ENCODE measurements around the gene SF3A2. TPM values are rescaled to one million over a fixed set of nuclear protein-coding genes. Genes with fewer than 3 reads are reported as not detected.

SF3A2 gene
- total and polyA plus RNA-seq, 2 experiments from 2014 or later, result 67.7 to 128 TPM

DNA sequence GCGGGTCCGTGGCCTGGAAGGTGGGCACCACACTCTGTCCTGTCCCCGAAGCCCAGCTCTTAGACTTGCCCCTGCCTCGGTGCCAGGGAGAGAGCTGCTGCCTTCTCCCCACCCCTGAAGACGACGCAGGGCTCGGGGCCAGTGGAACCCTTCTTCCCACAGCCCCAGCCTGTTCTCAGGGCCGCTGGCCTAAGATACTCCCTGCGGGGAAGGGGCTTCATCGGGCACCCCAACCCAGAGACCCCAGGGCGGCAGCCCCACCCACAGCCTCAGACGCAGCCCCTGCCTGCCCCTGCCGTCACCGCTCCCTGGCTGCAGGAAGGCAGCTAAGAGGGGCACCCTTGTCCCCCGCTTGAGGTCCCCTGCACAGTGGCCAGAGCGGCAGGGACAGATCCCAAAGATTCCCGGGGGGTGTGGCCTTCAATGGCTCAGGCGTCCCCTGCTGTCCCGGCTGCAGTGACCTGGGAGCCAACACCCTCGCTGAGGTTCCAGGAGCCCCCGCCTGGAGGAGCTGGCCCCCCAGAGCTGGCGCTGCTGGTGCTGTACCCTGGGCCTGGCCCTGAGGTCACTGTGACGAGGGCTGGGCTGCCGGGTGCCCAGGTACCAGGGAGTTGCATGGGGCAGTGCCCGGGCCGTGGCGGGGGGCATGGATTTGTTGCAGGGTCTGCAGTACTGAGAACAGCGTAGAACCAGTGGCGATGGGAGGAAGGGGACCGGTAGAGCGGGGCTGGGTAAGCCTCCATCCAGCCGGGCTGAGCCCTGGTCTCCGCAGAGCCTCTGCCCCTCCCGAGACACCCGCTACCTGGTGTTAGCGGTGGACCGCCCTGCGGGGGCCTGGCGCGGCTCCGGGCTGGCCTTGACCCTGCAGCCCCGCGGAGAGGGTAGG is 13.5 kb downstream of the SF3A2 start:
- Mint-ChIP-seq H3K27ac (no peak overlapping the region), H3K4me3 (no peak overlapping the region), H3K9me3 (no peaks in the 10 kb centered on the region), H3K36me3 (ENCODE audit: low read depth) (peaks cover 20% of the 10 kb centered on the region), H3K27me3 (ENCODE audit: insufficient read depth, low read depth, poor library complexity) (peaks cover 33% of the 10 kb centered on the region), H3K4me1 (peaks cover 3% of the 10 kb centered on the region; the same call in 2 of the 3 replicates)
- Histone ChIP-seq H3K36me3 (ENCODE audit: insufficient read depth) (peaks cover 2% of the 10 kb centered on the region; the same call in 1 of the 2 replicates), H3K4me3 (no peak overlapping the region), H3K79me2 (replicated peaks; ENCODE audit: insufficient read depth) (no peaks in the 10 kb centered on the region), H2AFZ (no peak overlapping the region), H3F3A (replicated peaks; ENCODE audit: low read depth) (peaks cover 4% of the 10 kb centered on the region; the same call in 1 of the 2 replicates), H3K4me1 (ENCODE audit: insufficient read depth) (peaks cover 5% of the 10 kb centered on the region; the same call in 1 of the 2 replicates), H3K9me2 (ENCODE audit: insufficient read depth) (no peaks in the 10 kb centered on the region), H4K20me1 (replicated peaks; ENCODE audit: insufficient read depth) (no peaks in the 10 kb centered on the region; the same call in 1 of the 2 replicates), H3K27ac (ENCODE audit: low read depth) (no peak overlapping the region), H3K27me3 (ENCODE audit: insufficient read depth) (peaks cover 21% of the 10 kb centered on the region), H3K4me2 (no peak overlapping the region)
- peak; percentile 41 for DNase-seq (ENCODE audit: low spot score)
- no peak for TF ChIP-seq STAT1 (IDR thresholded peaks at IDR 0.05; ENCODE audit: unreplicated experiment)
- TF ChIP-seq, protein P1, sequence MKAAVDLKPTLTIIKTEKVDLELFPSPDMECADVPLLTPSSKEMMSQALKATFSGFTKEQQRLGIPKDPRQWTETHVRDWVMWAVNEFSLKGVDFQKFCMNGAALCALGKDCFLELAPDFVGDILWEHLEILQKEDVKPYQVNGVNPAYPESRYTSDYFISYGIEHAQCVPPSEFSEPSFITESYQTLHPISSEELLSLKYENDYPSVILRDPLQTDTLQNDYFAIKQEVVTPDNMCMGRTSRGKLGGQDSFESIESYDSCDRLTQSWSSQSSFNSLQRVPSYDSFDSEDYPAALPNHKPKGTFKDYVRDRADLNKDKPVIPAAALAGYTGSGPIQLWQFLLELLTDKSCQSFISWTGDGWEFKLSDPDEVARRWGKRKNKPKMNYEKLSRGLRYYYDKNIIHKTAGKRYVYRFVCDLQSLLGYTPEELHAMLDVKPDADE (IDR thresholded peaks at IDR 0.05), result no peak
- TF ChIP-seq, protein P2, sequence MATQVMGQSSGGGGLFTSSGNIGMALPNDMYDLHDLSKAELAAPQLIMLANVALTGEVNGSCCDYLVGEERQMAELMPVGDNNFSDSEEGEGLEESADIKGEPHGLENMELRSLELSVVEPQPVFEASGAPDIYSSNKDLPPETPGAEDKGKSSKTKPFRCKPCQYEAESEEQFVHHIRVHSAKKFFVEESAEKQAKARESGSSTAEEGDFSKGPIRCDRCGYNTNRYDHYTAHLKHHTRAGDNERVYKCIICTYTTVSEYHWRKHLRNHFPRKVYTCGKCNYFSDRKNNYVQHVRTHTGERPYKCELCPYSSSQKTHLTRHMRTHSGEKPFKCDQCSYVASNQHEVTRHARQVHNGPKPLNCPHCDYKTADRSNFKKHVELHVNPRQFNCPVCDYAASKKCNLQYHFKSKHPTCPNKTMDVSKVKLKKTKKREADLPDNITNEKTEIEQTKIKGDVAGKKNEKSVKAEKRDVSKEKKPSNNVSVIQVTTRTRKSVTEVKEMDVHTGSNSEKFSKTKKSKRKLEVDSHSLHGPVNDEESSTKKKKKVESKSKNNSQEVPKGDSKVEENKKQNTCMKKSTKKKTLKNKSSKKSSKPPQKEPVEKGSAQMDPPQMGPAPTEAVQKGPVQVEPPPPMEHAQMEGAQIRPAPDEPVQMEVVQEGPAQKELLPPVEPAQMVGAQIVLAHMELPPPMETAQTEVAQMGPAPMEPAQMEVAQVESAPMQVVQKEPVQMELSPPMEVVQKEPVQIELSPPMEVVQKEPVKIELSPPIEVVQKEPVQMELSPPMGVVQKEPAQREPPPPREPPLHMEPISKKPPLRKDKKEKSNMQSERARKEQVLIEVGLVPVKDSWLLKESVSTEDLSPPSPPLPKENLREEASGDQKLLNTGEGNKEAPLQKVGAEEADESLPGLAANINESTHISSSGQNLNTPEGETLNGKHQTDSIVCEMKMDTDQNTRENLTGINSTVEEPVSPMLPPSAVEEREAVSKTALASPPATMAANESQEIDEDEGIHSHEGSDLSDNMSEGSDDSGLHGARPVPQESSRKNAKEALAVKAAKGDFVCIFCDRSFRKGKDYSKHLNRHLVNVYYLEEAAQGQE (IDR thresholded peaks at IDR 0.05; ENCODE audit: unreplicated experiment), result no peak
- TF ChIP-seq, protein P3, sequence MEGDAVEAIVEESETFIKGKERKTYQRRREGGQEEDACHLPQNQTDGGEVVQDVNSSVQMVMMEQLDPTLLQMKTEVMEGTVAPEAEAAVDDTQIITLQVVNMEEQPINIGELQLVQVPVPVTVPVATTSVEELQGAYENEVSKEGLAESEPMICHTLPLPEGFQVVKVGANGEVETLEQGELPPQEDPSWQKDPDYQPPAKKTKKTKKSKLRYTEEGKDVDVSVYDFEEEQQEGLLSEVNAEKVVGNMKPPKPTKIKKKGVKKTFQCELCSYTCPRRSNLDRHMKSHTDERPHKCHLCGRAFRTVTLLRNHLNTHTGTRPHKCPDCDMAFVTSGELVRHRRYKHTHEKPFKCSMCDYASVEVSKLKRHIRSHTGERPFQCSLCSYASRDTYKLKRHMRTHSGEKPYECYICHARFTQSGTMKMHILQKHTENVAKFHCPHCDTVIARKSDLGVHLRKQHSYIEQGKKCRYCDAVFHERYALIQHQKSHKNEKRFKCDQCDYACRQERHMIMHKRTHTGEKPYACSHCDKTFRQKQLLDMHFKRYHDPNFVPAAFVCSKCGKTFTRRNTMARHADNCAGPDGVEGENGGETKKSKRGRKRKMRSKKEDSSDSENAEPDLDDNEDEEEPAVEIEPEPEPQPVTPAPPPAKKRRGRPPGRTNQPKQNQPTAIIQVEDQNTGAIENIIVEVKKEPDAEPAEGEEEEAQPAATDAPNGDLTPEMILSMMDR (conservative IDR thresholded peaks at IDR 0.05; ENCODE audit: low read depth in 2 of 2), result no peak
- TF ChIP-seq CREB1 (CRISPR knock-in tag; IDR thresholded peaks at IDR 0.05; ENCODE audit: low read depth), result no peak
- TF ChIP-seq, protein P4, sequence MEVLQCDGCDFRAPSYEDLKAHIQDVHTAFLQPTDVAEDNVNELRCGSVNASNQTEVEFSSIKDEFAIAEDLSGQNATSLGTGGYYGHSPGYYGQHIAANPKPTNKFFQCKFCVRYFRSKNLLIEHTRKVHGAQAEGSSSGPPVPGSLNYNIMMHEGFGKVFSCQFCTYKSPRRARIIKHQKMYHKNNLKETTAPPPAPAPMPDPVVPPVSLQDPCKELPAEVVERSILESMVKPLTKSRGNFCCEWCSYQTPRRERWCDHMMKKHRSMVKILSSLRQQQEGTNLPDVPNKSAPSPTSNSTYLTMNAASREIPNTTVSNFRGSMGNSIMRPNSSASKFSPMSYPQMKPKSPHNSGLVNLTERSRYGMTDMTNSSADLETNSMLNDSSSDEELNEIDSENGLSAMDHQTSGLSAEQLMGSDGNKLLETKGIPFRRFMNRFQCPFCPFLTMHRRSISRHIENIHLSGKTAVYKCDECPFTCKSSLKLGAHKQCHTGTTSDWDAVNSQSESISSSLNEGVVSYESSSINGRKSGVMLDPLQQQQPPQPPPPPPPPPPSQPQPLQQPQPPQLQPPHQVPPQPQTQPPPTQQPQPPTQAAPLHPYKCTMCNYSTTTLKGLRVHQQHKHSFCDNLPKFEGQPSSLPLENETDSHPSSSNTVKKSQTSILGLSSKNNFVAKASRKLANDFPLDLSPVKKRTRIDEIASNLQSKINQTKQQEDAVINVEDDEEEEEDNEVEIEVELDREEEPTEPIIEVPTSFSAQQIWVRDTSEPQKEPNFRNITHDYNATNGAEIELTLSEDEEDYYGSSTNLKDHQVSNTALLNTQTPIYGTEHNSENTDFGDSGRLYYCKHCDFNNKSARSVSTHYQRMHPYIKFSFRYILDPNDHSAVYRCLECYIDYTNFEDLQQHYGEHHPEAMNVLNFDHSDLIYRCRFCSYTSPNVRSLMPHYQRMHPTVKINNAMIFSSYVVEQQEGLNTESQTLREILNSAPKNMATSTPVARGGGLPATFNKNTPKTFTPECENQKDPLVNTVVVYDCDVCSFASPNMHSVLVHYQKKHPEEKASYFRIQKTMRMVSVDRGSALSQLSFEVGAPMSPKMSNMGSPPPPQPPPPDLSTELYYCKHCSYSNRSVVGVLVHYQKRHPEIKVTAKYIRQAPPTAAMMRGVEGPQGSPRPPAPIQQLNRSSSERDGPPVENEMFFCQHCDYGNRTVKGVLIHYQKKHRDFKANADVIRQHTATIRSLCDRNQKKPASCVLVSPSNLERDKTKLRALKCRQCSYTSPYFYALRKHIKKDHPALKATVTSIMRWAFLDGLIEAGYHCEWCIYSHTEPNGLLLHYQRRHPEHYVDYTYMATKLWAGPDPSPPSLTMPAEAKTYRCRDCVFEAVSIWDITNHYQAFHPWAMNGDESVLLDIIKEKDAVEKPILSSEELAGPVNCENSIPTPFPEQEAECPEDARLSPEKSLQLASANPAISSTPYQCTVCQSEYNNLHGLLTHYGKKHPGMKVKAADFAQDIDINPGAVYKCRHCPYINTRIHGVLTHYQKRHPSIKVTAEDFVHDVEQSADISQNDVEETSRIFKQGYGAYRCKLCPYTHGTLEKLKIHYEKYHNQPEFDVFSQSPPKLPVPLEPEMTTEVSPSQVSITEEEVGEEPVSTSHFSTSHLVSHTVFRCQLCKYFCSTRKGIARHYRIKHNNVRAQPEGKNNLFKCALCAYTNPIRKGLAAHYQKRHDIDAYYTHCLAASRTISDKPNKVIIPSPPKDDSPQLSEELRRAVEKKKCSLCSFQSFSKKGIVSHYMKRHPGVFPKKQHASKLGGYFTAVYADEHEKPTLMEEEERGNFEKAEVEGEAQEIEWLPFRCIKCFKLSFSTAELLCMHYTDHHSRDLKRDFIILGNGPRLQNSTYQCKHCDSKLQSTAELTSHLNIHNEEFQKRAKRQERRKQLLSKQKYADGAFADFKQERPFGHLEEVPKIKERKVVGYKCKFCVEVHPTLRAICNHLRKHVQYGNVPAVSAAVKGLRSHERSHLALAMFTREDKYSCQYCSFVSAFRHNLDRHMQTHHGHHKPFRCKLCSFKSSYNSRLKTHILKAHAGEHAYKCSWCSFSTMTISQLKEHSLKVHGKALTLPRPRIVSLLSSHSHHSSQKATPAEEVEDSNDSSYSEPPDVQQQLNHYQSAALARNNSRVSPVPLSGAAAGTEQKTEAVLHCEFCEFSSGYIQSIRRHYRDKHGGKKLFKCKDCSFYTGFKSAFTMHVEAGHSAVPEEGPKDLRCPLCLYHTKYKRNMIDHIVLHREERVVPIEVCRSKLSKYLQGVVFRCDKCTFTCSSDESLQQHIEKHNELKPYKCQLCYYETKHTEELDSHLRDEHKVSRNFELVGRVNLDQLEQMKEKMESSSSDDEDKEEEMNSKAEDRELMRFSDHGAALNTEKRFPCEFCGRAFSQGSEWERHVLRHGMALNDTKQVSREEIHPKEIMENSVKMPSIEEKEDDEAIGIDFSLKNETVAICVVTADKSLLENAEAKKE (CRISPR knock-in tag; IDR thresholded peaks at IDR 0.05), result no peak
- no peak for TF ChIP-seq ZNF331 (CRISPR knock-in tag; IDR thresholded peaks at IDR 0.05; ENCODE audit: low read depth)
- peak; percentile 4 for ATAC-seq

All from GM23338 (cell line).